Measurements from ENCODE around the gene TRMU.
"Not testable (repeated sequence)": the region's sequence is repeated elsewhere in the genome, so short reads cannot be mapped to it uniquely, and the experiment has no call there.

TRMU gene

GRCh38 chr22:46303347-46303965, 32.1 kb upstream of the TRMU start:
- no peak for DNase-seq

- DNase-seq, result no peak
Observed at GRCh38 chr22:46308283-46308988, 27.1 kb upstream of the TRMU start.

GRCh38 chr22:46309526-46310085, 25.9 kb upstream of the TRMU start:
- no peak for DNase-seq

GRCh38 chr22:46312056-46312455, 23.5 kb upstream of the TRMU start:
- DNase-seq, result no peak

- not testable (repeated sequence) for DNase-seq
Observed at GRCh38 chr22:46312848-46313247, 22.7 kb upstream of the TRMU start.

- no peak for DNase-seq
Observed at GRCh38 chr22:46315976-46316375, 19.5 kb upstream of the TRMU start.

- no peak for DNase-seq
Observed at GRCh38 chr22:46317646-46318045, 17.9 kb upstream of the TRMU start.

- no peak for DNase-seq
Observed at GRCh38 chr22:46318576-46318975, 16.9 kb upstream of the TRMU start.

GRCh38 chr22:46319319-46319718, 16.2 kb upstream of the TRMU start:
- DNase-seq, result no peak

GRCh38 chr22:46320166-46320710, 15.3 kb upstream of the TRMU start:
- no peak for DNase-seq

GRCh38 chr22:46320716-46321386, 14.7 kb upstream of the TRMU start:
- no peak for DNase-seq

- DNase-seq, result no peak
Observed at GRCh38 chr22:46322711-46323110, 12.8 kb upstream of the TRMU start.

GRCh38 chr22:46323162-46323561, 12.4 kb upstream of the TRMU start:
- no peak for DNase-seq

GRCh38 chr22:46326066-46326680, 9.3 kb upstream of the TRMU start:
- DNase-seq, result no peak

GRCh38 chr22:46327691-46328465, 7.6 kb upstream of the TRMU start:
- DNase-seq, result no peak

GRCh38 chr22:46328797-46329196, 6.7 kb upstream of the TRMU start:
- DNase-seq, result no peak

- no peak for DNase-seq
Observed at GRCh38 chr22:46329616-46330015, 5.9 kb upstream of the TRMU start.

- DNase-seq, result no peak
Observed at GRCh38 chr22:46330426-46330825, 5.1 kb upstream of the TRMU start.

GRCh38 chr22:46331496-46331895, 4.0 kb upstream of the TRMU start:
- DNase-seq, result no peak

- DNase-seq, result no peak
Observed at GRCh38 chr22:46336119-46337078, 885 bp downstream of the TRMU start.

GRCh38 chr22:46337870-46338269, 2.4 kb downstream of the TRMU start:
- no peak for DNase-seq
